ENCODE measurements around the gene CIPC.

Gene CIPC

GRCh38 chr14:77085538-77085937 is 12.5 kb upstream of the CIPC start:
- no peak overlapping the region for H3K4me3 ChIP-seq (ENCODE audit: insufficient read depth, low read length, poor library complexity, severe bottlenecking)
- H3F3A ChIP-seq (ENCODE audit: insufficient read depth) = no peaks in the 10 kb centered on the region
- no peak overlapping the region for H3K4me2 ChIP-seq (ENCODE audit: low read depth, low read length, poor library complexity, severe bottlenecking)
- no peaks in the 10 kb centered on the region for H3K36me3 ChIP-seq (ENCODE audit: low read length)
- H2AFZ ChIP-seq (ENCODE audit: low read depth, low read length, severe bottlenecking) = no peak overlapping the region
- no peaks in the 10 kb centered on the region for H3K9me3 ChIP-seq (ENCODE audit: insufficient read depth, low read length)
- H3K27ac ChIP-seq (ENCODE audit: low read depth, low read length) = no peak overlapping the region
- TF ChIP-seq CTCF (IDR thresholded peaks at IDR 0.05; ENCODE audit: insufficient read depth, low read length, poor library complexity, severe bottlenecking) = no peak
- no peak for TF ChIP-seq EZH2phosphoT487 (conservative IDR thresholded peaks at IDR 0.05; ENCODE audit: low read length)
- H4K20me1 ChIP-seq (ENCODE audit: low read depth, low read length) = no peaks in the 10 kb centered on the region
- H3K79me2 ChIP-seq (ENCODE audit: insufficient read depth, low read length) = no peaks in the 10 kb centered on the region
- no peaks in the 10 kb centered on the region for H3K9me2 ChIP-seq (replicated peaks; ENCODE audit: insufficient read depth, low read length)
- no peak overlapping the region for H3K9ac ChIP-seq (ENCODE audit: low read length)
- no peaks in the 10 kb centered on the region for H3K27me3 ChIP-seq (ENCODE audit: low read length)

- H3K79me2 ChIP-seq (ENCODE audit: insufficient read depth, low read length) = no peaks in the 10 kb centered on the region
- H3K4me2 ChIP-seq (ENCODE audit: low read depth, low read length, poor library complexity, severe bottlenecking) = no peak overlapping the region
- H3K9me3 ChIP-seq (ENCODE audit: insufficient read depth, low read length) = peaks cover 2% of the 10 kb centered on the region; the same call in 1 of the 2 replicates
- H3K9me2 ChIP-seq (replicated peaks; ENCODE audit: insufficient read depth, low read length) = no peaks in the 10 kb centered on the region
- no peak for TF ChIP-seq EZH2phosphoT487 (conservative IDR thresholded peaks at IDR 0.05; ENCODE audit: low read length)
- no peak for TF ChIP-seq CTCF (IDR thresholded peaks at IDR 0.05; ENCODE audit: insufficient read depth, low read length, poor library complexity, severe bottlenecking)
- H3K27me3 ChIP-seq (ENCODE audit: low read length) = no peaks in the 10 kb centered on the region
- H3F3A ChIP-seq (ENCODE audit: insufficient read depth) = no peaks in the 10 kb centered on the region
- H3K36me3 ChIP-seq (ENCODE audit: low read length) = no peaks in the 10 kb centered on the region
- no peak overlapping the region for H3K4me3 ChIP-seq (ENCODE audit: insufficient read depth, low read length, poor library complexity, severe bottlenecking)
- H2AFZ ChIP-seq (ENCODE audit: low read depth, low read length, severe bottlenecking) = no peak overlapping the region
- no peaks in the 10 kb centered on the region for H4K20me1 ChIP-seq (ENCODE audit: low read depth, low read length)
- no peak overlapping the region for H3K9ac ChIP-seq (ENCODE audit: low read length)
- no peak overlapping the region for H3K27ac ChIP-seq (ENCODE audit: low read depth, low read length)
Measured at GRCh38 chr14:77086017-77086727, 11.9 kb upstream of the CIPC start.

- Histone ChIP-seq H4K20me1 (ENCODE audit: low read depth, low read length) (no peaks in the 10 kb centered on the region), H3K9ac (ENCODE audit: low read length) (no peak overlapping the region), H2AFZ (ENCODE audit: low read depth, low read length, severe bottlenecking) (no peak overlapping the region), H3F3A (ENCODE audit: insufficient read depth) (no peaks in the 10 kb centered on the region), H3K9me3 (ENCODE audit: insufficient read depth, low read length) (peaks cover 9% of the 10 kb centered on the region; the same call in 1 of the 2 replicates), H3K4me2 (ENCODE audit: low read depth, low read length, poor library complexity, severe bottlenecking) (no peak overlapping the region), H3K79me2 (ENCODE audit: insufficient read depth, low read length) (no peaks in the 10 kb centered on the region), H3K36me3 (ENCODE audit: low read length) (no peaks in the 10 kb centered on the region), H3K27ac (ENCODE audit: low read depth, low read length) (no peak overlapping the region), H3K4me3 (ENCODE audit: insufficient read depth, low read length, poor library complexity, severe bottlenecking) (no peak overlapping the region), H3K9me2 (replicated peaks; ENCODE audit: insufficient read depth, low read length) (no peaks in the 10 kb centered on the region), H3K27me3 (ENCODE audit: low read length) (no peaks in the 10 kb centered on the region)
- TF ChIP-seq CTCF (IDR thresholded peaks at IDR 0.05; ENCODE audit: insufficient read depth, low read length, poor library complexity, severe bottlenecking) (no peak), EZH2phosphoT487 (conservative IDR thresholded peaks at IDR 0.05; ENCODE audit: low read length) (no peak)
Measured at GRCh38 chr14:77086951-77087350, 11.1 kb upstream of the CIPC start.

Measured in SU-DHL-6 (cell line).